HT1080 (cell line): ENCODE data around the gene VAC14. TPM values are rescaled to one million over a fixed set of nuclear protein-coding genes. Genes with fewer than 3 reads are reported as not detected.
"Not testable (repeated sequence)": the region's sequence is repeated elsewhere in the genome, so short reads cannot be mapped to it uniquely, and the experiment has no call there.

Experiments
- DNase-seq: peaks from one replicate; pipeline ENCODE4 v3.0.0-alpha.2; 2015; ENCODE audit warnings: low read depth
- total RNA-seq: library from RNA; depleted of rRNA; stranded (reverse); fragments of >200 nt; shearing (Covaris generic); gene quantifications from 2 replicates; pipeline ENCODE4 v1.2.3, GENCODE V29; 2014

Gene VAC14
- total RNA-seq, 1 experiment from 2014 or later = 103 TPM

DNA sequence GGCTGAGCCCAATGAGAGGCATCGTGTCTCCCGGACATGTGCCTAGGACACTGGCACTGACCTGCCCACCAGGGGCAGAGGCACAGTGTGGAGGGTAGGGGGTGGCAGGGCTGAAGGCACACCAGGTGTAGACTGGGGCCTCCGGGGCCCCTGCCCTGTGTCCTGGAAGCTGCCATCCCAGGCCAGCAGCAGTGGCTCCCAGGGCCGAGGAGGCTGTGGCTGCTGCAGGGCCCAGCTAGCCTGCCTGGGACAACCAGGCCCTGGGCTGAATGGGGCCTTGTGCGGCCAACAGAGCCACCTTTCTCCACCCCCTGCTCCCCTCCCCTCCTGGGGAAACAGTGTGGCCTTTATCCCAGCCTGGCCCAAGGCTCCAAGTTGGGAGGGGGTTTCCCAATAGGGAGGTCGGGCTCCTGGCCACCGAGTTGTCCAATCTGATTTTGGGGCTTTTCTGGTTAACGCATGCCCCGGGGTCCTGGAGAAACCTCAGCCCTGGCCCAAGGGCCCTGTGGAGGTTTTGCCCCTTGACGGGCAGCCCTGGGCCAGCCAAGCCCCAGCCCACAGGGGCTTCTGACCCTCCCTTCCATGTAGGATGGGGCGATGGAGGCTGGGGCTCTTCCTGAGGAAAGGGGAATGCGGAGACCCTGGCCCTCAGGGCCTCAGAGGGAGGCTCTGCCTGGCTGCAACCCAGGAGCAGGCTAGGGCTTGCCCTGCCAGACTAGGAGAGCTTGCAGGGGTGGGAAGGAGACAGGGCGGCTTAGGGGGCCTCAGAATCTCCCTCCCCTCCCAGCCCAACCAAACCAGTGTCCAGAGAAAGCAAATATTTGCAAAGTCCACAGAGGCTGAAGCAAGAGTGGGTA is 119.3 kb downstream of the VAC14 start:
- DNase-seq = no peak

DNA sequence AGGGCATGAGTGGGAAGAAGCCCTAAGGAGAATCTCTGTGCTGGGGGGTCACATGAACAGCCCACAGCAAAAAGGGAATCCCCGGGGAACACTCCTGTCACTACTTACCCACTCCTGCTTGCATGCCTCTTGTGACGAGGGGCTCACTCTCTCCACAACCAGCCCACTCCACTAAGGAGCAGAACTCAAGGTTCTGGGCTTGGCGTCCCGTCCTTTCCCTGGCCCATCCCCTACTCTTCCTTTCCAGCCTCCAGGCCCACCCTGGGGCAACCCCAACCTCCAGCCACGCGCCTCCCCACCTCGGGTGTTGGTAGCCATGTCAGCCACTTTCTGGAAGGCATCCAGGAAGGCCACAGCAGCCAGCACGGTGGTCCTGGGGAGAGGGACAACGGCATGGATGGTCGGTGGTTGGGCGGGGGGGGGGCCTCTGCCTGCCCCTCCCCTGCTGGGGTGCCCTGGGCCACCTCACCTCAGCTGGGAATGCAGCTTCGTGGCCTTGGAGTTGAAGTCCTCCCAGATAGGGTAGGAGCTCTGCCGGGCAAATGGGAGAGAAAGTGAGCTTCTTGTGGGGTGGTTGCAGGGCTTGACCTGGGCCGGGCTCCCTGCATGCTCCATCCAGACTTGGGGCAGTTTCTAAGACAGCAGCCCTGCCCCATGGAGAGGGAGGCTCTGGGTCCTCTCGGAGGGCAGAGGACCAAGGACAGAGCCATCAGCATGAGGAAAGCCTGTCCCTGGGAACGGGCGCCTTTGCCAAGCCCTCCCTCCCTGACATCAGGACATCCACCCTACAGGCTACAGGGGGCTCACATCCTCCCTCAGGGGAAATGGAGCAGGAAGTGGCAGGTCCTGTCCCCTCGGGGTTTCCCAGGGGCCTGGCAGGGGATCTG is 120.2 kb downstream of the VAC14 start:
- DNase-seq = no peak

DNA sequence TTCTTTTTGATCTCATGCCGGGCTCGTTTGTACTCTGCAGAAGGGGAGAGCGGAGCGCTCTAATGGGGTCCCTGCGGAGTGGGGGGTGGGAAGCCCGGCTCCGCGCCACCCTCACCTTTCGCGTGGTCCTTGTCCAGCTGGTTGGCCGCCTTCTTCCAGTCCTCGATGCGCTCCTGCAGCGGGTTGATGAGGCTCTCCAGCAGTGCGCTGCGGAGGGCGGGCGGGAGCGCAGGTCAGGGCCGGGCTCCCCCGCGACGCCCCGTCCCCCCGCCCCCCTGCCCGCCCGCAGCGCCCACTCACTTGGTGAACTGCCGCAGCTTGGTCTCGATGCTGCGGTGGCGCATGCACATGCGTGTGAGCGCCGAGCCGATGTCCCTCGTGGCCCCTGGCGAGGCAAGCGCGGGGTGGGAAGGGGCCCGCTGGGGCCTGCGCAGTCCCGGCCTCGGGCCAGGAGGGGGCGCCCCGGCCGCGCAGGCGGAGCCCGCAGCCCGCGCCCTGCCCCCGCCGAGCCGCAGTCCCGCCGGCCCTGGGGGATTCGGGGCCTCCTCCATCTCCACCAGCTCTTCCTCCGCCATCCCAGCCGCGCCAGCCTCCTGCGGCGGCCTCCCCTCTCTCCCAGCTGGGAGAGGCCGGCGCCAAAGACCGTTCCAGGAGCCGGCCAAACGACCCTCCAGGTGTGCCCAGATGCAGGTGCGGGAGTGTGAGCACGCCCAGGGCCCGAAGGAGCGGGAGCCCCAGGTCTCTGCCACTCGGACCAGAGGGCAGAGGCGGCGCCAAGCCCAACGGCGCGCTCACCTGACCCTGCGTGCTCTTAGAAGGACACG is 121.1 kb downstream of the VAC14 start:
- no peak for DNase-seq

GRCh38 chr16:70678898-70679670 is 121.9 kb downstream of the VAC14 start:
- DNase-seq = no peak

DNA sequence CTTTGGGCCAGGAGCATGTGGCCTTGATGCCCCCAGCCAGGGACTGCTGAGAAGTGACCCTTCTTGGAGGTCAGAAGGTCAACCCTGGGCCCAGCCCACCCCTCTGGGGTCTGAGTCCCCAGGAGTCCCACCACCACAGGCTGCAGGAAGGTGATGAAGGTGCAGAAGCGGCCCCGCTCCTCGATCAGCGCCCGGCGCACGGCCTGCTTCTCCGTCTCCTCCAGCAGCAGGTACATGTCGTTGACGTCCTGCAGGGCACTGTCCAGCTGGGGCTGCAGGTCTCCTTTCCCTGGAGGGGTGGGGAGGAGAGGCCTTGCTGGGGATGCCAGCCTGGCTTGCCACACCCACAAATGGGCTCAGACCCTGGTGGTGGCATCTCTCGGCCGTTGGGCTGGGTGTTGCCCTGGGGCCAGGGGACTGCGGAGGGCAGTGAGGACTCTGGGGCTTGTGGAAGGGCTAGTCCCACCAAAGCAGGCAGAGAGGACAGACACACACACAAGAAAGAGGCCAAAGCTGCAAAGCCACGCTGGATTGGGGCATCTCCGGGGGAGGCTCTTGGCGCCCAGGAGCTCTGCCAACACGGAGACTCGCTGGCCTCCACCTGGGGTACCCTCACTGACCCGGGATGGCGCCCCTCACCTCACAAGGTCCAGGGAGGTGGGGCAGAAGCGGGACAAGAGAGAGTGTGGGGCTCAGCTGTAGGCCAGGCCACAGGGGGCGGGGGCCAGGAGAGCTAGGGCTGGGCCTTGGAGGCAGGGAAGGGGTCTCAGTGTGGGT is 122.6 kb downstream of the VAC14 start:
- DNase-seq = no peak

GRCh38 chr16:70677499-70678120 is 123.3 kb downstream of the VAC14 start:
- no peak for DNase-seq

DNA sequence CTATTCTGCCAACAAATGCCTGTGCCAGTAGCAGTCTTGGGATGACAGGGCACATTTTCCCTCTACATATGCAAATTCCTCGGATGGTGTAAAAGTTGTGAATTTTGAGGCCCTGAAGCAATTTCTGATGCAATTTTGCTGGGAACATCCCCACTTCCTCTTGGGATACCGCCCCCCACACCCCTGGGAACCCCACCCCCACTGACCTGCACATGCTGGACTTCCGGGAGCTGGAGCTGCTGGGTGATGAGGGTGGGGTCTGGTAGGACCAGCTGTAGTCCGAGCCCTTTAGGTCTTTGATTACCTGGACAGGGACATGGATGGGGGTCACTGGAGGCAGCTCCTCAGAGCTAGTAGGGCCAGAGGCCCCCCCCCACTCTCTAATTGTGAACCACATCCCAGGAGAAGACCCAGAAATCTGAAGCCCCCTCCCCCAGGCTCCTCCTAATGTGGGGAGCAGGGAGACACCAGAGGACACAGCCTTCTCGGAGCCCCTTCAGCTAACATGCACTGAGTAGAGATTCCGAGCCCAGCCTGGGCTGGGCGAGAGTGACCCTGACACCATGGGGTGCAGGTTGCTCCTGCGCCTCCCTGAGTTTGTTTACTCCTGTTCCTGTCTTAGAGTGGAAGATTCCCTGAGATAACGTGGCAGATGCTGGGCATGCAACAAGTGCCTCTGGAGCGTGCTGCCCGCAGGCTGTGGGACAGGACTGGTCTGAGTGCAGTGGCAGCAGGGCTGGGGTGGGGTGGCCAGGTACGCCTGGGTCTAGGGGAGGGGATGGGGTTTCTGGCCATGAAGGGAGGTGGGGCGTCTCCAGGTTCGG is 124.1 kb downstream of the VAC14 start:
- DNase-seq = no peak

DNA sequence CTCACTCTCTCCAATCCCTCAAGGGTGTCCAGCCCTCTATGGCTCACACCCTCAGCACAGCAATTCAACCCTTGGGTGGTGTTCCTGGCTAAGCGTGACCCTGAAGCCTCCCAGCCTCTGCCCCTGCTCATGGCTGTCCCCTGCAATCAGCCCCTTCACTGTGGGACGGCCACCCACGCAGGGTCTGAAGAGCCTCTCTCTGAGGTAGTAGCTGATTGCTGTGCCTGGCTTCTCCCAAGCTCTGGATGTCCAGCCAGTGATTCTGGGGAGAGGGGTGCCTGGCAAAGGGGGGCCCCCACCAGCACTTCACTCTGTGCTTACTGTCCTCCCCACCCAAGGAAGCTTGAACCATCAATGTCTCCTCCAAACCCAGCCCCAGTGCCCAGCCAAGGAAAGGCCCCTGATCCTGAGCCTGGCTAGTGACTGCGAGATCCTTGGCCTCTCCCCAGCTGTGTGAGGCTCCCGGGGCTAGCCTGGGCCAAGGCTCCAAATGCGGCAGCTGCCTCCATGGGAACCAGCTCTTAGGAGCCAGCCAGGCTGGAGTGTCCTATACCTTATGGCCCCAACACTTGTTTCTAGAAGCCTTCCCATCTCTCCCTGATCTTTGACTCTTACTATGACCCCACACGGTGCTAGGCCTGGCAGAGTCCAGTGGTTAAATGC is 125.0 kb downstream of the VAC14 start:
- no peak for DNase-seq

DNA sequence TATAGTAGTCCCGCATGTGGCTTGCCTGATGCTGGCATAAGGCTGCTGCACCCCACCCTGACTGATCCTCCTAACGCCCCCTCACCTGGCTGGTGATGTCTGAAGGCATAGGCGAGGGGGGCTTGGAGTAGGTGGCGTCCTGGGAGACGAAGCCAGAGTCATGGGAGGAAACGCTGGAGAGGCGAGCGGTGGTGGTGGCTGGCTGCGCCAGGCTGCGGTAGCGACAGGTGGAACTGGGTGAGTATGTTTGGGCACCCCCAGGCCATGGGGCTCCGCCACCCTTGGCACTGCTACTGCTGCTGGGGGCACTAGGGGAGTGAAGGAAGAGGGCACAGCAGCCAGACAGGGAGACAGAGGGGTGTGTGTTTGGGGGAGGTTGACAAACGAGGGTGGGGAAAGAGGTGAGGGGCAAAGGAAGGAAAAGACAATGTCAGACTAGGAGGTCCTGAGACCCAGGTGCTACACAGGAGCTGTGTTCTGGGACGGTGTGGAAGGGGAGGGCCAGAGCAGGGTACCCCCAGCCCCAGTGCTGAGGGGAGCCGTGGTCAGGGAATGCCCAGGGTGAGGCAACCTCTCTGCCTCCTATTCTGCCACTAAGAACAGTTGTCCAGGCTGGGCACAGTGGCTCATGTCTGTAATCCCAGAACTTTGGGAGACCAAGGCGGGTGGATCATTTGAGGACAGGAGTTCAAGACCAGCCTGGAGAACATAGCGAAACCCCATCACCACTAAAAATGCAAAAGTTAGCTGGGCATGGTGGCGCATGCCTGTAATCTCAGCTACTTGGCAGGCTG is 126.5 kb downstream of the VAC14 start:
- DNase-seq = no peak

DNA sequence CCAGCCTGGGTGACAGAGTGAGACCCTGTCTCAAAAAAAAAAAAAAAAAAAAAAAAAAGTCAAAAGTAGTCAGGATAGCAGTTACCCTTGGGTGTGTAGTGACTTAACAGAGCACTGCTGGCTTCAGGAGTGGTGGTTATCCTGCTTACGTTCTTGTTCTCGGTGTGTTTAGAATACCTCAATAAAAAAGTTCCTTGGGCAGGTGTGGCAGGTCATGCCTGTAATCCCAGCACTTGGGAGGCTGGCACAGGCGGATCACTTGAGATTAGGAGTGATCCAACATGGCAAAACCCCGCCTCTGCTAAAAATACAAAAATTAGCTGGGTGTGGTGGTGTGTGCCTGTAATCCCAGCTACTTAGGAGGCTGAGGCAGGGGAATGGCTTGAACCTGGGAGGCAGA is 130.0 kb downstream of the VAC14 start:
- DNase-seq = not testable (repeated sequence)

GRCh38 chr16:70670175-70670574 is 130.8 kb downstream of the VAC14 start:
- DNase-seq = no peak

GRCh38 chr16:70665806-70666735 is 134.9 kb downstream of the VAC14 start:
- DNase-seq = no peak

DNA sequence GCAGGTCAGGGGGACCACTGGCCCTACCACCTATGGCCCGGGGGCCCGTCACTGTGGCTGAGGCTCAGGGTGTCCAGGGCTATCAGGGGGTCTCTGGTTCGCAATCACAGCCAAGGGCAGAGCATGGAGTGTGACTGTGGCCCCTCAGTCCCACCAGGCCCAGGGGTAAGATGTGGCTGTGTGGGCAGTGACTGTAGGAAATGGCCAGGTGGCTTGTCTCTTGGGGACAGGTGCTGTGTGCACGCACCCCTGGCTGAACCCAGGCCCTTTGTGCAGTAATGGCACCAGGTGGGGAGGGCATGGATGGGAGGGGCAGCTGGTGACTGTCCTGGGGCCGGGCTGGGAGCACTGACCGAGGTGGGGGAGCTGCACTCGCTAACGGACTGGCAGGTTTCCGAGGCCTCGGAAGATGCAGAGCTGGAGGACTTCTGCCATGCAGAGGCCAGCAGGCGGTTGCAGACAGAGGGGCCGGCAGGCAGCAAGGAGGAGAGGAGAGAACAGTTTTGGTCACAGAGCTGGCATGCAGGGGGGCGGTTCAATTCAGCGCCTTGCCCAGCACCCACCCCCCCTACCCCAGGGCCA is 135.8 kb downstream of the VAC14 start:
- DNase-seq = no peak

GRCh38 chr16:70664325-70665112 is 136.4 kb downstream of the VAC14 start:
- no peak for DNase-seq
